Measurements from ENCODE around the gene EPN2. TPM values are rescaled to one million over a fixed set of nuclear protein-coding genes. Genes with fewer than 3 reads are reported as not detected.

The EPN2 gene
- total RNA-seq, 1 experiment from 2014 or later: 73.1 TPM

- intact Hi-C loops (cut with micrococcal nuclease): no loop called here
- Histone ChIP-seq H3K36me3 (ENCODE audit: control insufficient read depth in 1 of 2, insufficient read depth in 2 of 2, low read length in 2 of 2) (no peaks in the 10 kb centered on the region), H3K9ac (ENCODE audit: low read length) (no peak overlapping the region), H3K79me2 (ENCODE audit: insufficient read depth, low read length) (peaks cover 94% of the 10 kb centered on the region), H2AFZ (ENCODE audit: low read depth, low read length, poor library complexity, severe bottlenecking) (no peak overlapping the region), H3K4me1 (ENCODE audit: control insufficient read depth in 1 of 2, insufficient read depth in 2 of 2, low read length in 2 of 2) (peaks cover 19 to 45% of the 10 kb centered on the region in 2 experiments), H3K4me3 (replicated peaks in 1 of 2; ENCODE audit: low read depth in 1 of 2, low read length in 2 of 2) (no peak overlapping the region), H3K9me2 (ENCODE audit: insufficient read depth) (no peaks in the 10 kb centered on the region), H3K4me2 (ENCODE audit: low read length) (no peak overlapping the region), H4K20me1 (ENCODE audit: insufficient read depth) (peaks cover 3% of the 10 kb centered on the region; the same call in 1 of the 2 replicates), H3K27me3 (ENCODE audit: insufficient read depth, low read length) (no peaks in the 10 kb centered on the region), H3K9me3 (ENCODE audit: control insufficient read depth in 1 of 2, insufficient read depth in 1 of 2, low read depth in 1 of 2, low read length in 2 of 2) (no peaks in the 10 kb centered on the region), H3K27ac (ENCODE audit: low read depth, low read length) (no peak overlapping the region)
- POLR2A ChIA-PET: no interaction called here
- no TSS peak for BruUV-seq (replicated peaks)
- ATAC-seq (no peak), DNase-seq (ENCODE audit: low read depth, low spot score) (no peak)
- RAD21 ChIA-PET (ENCODE audit: low non-redundant PET in 1 of 2, low total read pairs in 2 of 2, uncharacterized antibody in 2 of 2, unreplicated experiment in 2 of 2): no interaction called here
- CTCF ChIA-PET: no interaction called here
- TF ChIP-seq FOSL1 (IDR thresholded peaks at IDR 0.05; ENCODE audit: low read depth) (no peak), SRF (IDR thresholded peaks at IDR 0.05; ENCODE audit: low read depth) (no peak), ZBTB33 (IDR thresholded peaks at IDR 0.05; ENCODE audit: extremely low read depth, insufficient replicate concordance, low read length) (no peak), SP1 (IDR thresholded peaks at IDR 0.05; ENCODE audit: low read depth) (no peak), CBX3 (IDR thresholded peaks at IDR 0.05; ENCODE audit: low read depth) (no peak), YY1 (IDR thresholded peaks at IDR 0.05; ENCODE audit: extremely low read depth, insufficient replicate concordance, low read depth, low read length) (no peak), CEBPB (IDR thresholded peaks at IDR 0.05; ENCODE audit: low read depth) (no peak), ELF1 (IDR thresholded peaks at IDR 0.05; ENCODE audit: borderline replicate concordance, low read depth) (no peak), ATF3 (IDR thresholded peaks at IDR 0.05) (no peak), EZH2 (IDR thresholded peaks at IDR 0.05) (no peak), POLR2AphosphoS5 (IDR thresholded peaks at IDR 0.05; ENCODE audit: low read depth, low read length) (no peak), SIN3A (IDR thresholded peaks at IDR 0.05; ENCODE audit: low read depth) (no peak), ZFX (IDR thresholded peaks at IDR 0.05) (no peak), TCF7L2 (IDR thresholded peaks at IDR 0.05; ENCODE audit: borderline replicate concordance, extremely low read depth, insufficient read depth, insufficient read length) (no peak), JUND (IDR thresholded peaks at IDR 0.05) (no peak)
- TF ChIP-seq, protein P1, sequence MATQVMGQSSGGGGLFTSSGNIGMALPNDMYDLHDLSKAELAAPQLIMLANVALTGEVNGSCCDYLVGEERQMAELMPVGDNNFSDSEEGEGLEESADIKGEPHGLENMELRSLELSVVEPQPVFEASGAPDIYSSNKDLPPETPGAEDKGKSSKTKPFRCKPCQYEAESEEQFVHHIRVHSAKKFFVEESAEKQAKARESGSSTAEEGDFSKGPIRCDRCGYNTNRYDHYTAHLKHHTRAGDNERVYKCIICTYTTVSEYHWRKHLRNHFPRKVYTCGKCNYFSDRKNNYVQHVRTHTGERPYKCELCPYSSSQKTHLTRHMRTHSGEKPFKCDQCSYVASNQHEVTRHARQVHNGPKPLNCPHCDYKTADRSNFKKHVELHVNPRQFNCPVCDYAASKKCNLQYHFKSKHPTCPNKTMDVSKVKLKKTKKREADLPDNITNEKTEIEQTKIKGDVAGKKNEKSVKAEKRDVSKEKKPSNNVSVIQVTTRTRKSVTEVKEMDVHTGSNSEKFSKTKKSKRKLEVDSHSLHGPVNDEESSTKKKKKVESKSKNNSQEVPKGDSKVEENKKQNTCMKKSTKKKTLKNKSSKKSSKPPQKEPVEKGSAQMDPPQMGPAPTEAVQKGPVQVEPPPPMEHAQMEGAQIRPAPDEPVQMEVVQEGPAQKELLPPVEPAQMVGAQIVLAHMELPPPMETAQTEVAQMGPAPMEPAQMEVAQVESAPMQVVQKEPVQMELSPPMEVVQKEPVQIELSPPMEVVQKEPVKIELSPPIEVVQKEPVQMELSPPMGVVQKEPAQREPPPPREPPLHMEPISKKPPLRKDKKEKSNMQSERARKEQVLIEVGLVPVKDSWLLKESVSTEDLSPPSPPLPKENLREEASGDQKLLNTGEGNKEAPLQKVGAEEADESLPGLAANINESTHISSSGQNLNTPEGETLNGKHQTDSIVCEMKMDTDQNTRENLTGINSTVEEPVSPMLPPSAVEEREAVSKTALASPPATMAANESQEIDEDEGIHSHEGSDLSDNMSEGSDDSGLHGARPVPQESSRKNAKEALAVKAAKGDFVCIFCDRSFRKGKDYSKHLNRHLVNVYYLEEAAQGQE (IDR thresholded peaks at IDR 0.05; ENCODE audit: low read depth): no peak
- TF ChIP-seq, protein P2, sequence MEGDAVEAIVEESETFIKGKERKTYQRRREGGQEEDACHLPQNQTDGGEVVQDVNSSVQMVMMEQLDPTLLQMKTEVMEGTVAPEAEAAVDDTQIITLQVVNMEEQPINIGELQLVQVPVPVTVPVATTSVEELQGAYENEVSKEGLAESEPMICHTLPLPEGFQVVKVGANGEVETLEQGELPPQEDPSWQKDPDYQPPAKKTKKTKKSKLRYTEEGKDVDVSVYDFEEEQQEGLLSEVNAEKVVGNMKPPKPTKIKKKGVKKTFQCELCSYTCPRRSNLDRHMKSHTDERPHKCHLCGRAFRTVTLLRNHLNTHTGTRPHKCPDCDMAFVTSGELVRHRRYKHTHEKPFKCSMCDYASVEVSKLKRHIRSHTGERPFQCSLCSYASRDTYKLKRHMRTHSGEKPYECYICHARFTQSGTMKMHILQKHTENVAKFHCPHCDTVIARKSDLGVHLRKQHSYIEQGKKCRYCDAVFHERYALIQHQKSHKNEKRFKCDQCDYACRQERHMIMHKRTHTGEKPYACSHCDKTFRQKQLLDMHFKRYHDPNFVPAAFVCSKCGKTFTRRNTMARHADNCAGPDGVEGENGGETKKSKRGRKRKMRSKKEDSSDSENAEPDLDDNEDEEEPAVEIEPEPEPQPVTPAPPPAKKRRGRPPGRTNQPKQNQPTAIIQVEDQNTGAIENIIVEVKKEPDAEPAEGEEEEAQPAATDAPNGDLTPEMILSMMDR (IDR thresholded peaks at IDR 0.05 in 2 of 3, conservative IDR thresholded peaks at IDR 0.05 in 1 of 3; ENCODE audit: borderline replicate concordance in 1 of 3, insufficient read depth in 1 of 3, low read depth in 2 of 3, low read length in 2 of 3): no peak
These were observed 13.4 kb downstream of the EPN2 start for GRCh38 chr17:19250421-19251173.
